Stimulated activated CD8-positive, alpha-beta memory T cell treated with anti-CD3 and anti-CD28 coated beads, Interleukin-7, amount 100 ng/mL, for 1 hour (primary cell): ENCODE data around the gene LRRC45.

Experiments used
- DNase-seq, 2 donors: peaks; one replicate each; pipeline ENCODE4 v3.0.0-alpha.2; 2020; ENCODE audit warnings: low read depth in 2 of 2

Gene LRRC45

GRCh38 chr17:82062076-82062983, 39.2 kb downstream of the LRRC45 start:
- no peak for DNase-seq

- DNase-seq = no peak
Observed at GRCh38 chr17:82062984-82063368, 39.9 kb downstream of the LRRC45 start.

DNA sequence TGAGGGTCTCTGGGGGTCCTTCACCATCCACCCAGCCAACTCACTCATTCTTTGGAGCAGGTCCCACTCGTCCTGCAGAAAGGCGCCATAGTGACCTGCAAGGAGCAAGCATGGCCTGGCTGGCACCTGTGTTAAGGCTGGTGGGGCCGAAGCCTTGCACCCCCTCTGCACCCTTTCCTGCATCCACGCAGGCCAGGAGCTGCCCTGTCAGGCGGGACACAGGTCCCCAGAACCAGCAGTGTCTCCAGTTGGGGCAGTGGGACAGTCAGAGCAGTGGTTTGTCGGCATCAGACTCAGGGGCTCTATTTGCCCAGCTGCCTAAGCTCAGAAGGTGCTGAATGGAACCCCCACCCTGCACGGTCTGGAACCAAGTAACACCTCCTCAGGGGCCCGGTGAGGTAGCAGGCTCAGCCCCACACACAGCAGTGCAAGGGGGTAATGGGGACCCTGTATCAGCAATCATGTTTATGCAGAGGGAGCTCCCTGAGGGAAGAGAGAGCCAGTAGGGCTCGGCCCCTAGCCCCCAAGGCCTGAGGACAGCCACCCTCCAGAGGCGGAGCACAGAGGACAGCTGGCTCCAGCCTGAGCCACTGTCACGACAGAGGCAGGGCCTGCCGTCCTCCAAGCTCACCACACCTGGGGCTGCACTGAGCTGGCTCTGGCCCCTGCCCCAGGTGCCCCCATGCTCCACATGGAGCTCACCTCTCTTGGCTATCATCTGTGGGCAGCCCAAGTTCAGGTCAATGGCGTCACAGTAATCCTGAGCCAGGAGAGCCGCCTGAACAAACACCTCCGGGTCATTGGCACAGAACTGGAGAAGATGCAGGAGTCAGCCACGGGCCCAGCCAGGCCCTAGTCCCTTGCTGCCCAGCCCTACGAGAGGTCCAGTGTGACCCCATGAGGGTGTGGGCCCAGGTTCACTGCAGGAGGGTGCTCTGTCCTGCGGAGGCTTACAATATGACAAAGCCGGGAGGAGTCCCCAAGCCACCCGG, 40.6 kb downstream of the LRRC45 start:
- DNase-seq = no peak

DNA sequence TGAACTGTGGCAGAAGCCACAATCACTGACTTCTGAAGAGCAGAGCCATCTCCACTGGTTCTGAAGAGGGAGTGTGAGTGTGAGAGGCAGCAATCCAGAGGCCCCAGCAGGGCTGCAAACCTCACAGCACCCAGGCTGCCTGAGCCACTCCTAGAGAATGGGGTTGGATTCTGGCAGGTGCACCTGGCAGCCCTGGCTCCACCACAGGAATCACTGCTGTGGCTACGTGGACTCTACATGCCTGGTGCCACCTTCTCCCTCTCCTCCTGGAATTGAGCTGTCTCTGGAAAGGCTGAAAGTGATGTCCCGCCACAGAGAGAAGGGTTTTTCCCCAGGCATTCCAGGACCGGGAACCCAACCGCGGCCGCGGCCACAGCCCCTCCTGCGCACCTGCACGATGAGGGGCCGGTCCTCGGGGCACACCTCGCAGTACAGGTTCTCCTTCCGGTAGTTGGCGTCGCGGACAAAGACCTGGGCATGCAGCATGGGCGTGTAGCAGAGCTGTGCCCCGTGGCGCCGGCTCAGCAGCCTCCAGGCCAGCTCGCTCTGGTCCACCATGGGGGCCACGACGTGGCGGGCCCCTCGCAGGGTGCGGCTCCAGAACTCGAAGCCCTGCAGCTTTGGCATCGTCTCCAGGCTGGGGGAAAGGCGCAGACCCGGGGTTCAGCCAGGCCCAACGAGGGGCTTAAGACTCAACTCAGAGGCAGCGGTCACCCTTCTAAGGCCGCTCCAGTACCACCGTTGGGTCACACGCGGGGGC, 41.5 kb downstream of the LRRC45 start:
- no peak for DNase-seq

DNA sequence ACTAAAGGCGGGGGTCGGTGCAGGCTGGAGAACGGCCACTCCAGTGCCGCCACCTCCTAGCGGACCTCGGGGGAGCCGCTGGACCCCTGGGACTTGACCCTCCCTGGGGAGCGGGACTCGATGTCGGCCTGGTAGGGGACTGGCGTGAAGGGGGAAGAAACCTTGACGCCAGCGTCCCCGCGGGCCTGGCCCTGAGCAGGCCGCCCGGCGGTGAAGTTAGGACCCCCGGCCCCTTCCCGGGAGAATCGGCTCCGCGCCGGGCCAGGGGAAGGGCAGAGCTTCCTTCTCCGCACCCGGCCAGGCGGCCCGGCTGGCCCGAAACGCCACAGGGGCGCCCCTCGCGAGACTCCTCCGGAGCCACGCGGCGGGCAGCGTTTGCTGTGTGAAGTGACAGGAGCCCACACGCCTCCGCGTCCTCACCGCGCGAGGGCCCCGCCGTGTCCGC, 42.1 kb downstream of the LRRC45 start:
- DNase-seq = no peak

GRCh38 chr17:82065638-82066303, 42.7 kb downstream of the LRRC45 start, which contains the start of gene DUS1L:
DUS1L (minus strand) TSS chr17:82065804; CDS start chr17:82065059, 745 bp downstream.
- DNase-seq = peak; percentile 38 to 39

GRCh38 chr17:82070611-82071010, 47.5 kb downstream of the LRRC45 start:
- no peak for DNase-seq

DNA sequence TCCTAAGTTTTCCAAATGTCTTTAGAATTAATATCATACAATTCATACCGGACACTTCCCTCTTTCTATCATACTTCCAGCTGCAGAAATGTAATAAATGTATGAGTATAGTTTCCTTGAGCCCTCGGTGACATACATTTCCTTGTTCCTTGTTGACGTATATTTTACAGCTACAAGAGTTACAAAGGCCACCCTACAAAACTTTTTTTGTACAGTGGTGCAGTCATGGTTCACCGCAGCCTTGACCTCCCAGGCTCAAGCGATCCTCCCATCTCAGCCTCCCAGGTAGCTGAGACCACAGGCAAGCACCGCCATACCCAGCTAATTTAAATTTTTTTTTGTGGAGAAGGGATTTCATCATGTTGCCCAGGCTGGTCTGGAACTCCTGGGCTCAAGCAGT, 49.7 kb downstream of the LRRC45 start:
- DNase-seq = no peak

DNA sequence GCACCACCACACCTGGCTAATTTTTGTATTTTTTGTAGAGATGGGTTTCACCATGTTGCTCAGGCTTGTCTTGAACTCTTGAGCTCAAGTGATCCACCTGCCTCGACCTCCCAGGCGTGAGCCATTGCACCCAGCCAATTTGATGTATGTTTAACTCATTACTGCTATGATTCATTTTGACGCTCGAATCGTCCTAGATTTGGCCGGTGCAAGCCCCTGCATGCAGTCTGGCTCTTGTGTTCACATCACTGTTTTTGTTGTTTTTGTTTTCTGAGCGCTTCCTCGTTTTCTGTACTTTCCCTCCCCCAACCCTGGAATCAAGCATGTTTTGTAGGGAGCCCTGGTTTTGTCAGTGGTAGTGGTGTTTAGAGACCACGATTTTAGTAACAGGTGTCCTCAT, 50.3 kb downstream of the LRRC45 start:
- DNase-seq = no peak

GRCh38 chr17:82076018-82076784, 53.1 kb downstream of the LRRC45 start:
- DNase-seq = no peak

DNA sequence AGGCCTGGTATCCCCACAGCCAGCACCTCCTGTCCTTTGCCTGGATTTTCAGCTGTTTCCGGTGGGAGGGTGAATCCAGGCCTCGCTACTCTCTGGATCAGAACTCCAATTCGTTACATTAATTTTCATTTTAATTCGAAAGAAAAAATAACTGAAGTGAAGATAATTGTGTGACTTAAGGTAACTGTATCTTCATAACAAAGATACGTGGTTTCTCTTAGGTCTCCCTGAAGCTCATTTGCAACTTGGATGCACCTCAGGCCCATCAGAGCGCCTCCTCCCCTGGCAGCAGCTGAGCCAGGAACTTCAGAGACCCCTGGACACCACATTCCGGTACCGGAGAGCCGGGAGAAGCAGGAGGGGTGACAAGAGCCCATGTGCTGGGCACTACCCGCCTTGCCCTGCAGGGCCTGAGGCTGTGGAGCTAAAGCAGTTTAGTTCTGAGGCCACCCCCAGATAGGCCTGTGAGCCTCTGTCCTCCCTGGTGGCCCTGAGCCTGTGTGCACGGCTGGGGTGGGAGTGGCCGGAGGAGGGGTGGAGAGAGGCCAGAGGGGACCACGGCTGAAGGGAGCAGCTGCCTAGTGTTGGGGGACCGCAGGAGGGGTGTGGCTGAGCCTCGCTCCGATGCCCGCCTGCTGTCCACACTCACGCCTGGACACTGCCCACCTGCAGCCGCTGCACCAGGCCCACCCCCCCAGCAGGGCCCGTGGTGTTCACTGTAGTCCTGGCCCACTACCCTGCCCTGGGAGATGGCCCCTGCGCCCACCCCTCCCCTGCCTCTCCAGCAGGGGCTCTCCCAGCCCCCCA, 53.9 kb downstream of the LRRC45 start:
- DNase-seq = no peak

DNA sequence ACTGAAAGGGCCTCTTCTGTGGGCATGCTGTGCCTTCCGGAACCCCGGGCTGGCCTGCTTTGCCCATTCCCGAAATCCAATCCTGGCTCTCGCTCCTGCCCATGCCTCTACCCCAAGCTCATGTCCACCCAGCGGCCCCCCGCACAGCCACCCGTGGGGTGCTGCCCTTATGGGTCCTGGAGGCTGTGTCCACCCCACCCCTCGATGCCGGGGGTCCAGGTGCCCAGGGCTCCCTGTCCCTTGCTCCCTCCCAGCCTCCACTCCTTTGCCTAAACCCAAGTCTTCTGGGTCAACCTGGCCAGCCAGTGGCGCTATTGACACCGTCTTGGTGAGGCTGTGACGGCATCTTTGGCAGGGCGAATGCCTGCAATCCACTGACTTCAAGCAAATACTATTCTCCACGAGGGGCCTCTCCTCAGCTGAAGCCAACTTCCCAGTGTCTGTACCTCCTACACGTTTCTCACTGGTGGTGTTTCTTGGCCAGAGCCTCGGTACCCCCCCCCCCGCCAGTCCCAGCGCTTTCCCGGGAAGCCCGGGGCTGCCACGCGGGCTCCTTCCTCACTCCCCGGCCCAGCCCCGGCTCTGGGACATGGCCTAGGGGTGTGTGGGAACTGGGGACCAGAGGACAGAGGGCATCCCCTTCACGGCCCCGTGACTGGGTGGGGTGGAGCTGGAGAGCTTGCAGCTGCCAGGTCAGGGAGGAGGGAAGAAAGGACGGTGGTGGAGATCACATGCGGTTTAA, 54.7 kb downstream of the LRRC45 start:
- DNase-seq = no peak

GRCh38 chr17:82078433-82078832, 55.3 kb downstream of the LRRC45 start:
- DNase-seq = no peak

GRCh38 chr17:82079001-82079677, 56.0 kb downstream of the LRRC45 start:
- DNase-seq = no peak

DNA sequence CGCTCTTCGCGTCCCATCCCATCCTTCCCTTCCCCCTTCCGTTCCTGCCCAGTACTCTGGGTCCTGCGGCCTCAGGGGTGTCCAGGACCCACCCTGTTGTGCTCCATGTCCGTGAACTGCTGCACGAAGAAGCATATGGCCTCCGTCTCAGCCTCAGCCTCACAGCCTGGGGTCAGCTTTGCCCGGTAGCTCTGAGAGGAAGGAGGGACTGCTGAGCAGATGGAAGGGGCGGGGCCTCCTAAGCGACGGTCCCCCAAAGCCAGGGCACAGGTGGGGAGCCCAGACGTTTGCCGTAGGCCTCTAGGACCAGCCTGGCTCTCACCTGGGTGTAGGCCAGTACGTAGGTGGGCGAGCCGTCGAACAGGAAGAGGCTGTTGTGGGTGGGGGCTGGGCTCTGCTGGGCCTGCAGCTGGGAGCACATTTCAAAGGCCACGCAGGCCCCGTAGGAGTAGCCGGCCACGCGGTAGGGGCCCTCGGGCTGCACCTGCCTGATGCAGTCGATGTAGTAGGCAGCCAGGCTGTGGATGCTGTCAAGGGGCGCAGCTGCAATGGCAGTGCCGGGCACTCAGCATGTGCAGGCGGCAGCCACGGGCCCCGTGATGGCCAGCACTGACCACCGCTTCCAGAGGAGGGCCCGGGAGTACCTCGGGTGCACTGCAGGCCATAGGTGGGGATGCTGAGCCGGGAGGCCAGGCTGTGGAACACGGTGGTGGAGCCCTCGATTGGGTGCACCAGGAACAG, 57.1 kb downstream of the LRRC45 start:
- DNase-seq = no peak
